Measurements from ENCODE around the gene NECTIN3.

GRCh38 chr3:111035902-111036301 lies 35.7 kb upstream of the NECTIN3 start:
- TF ChIP-seq CTCF (IDR thresholded peaks at IDR 0.05) (no peak), EZH2 (IDR thresholded peaks at IDR 0.05; ENCODE audit: borderline replicate concordance, insufficient read depth, low read depth, low read length, poor library complexity, severe bottlenecking) (no peak)
